Neutrophil (primary cell): ENCODE measurements around the gene PIH1D2.

Experiments used
- H3K27ac ChIP-seq: fragments of 200-600 bp; sonication (generic); 2 replicates; pipeline ENCODE4 v1.5.1; 2016; ENCODE audit warnings: mild to moderate bottlenecking, moderate library complexity
- H3K27me3 ChIP-seq: fragments of 200-600 bp; sonication (generic); 2 replicates; pipeline ENCODE4 v1.6.0; 2016; ENCODE audit warnings: mild to moderate bottlenecking
- H3K36me3 ChIP-seq: fragments of 200-600 bp; sonication (generic); 2 replicates; pipeline ENCODE4 v1.5.1; 2017
- H3K4me1 ChIP-seq, 2 experiments: fragments of 200-600 bp in 1 of 2; sonication (generic) in 1 of 2; 1 replicate in 1 of 2; 2 replicates in 1 of 2; pipeline versions ENCODE4 v1.5.1 to v1.6.1; 2013 to 2016; ENCODE audit warnings: low read depth in 1 of 2, low read length in 1 of 2, mild to moderate bottlenecking in 1 of 2, moderate library complexity in 1 of 2; ENCODE audit not compliant: control insufficient read depth in 1 of 2, insufficient read depth in 1 of 2
- H3K4me3 ChIP-seq, 2 experiments: fragments of 200-600 bp in 1 of 2; sonication (generic) in 1 of 2; 1 replicate in 1 of 2; 2 replicates in 1 of 2; pipeline ENCODE4 v1.5.1; 2013 to 2016; ENCODE audit warnings: low read depth in 1 of 2, low read length in 1 of 2, mild to moderate bottlenecking in 1 of 2, moderate library complexity in 1 of 2
- H3K9me3 ChIP-seq: fragments of 200-600 bp; sonication (generic); 2 replicates; pipeline ENCODE4 v1.5.1; 2016
- CTCF ChIP-seq: fragments of 200-600 bp; sonication (generic); IDR thresholded peaks from 2 replicates; pipeline ENCODE4 v1.5.1; 2016; ENCODE audit warnings: antibody characterized with exemption

Gene PIH1D2

DNA sequence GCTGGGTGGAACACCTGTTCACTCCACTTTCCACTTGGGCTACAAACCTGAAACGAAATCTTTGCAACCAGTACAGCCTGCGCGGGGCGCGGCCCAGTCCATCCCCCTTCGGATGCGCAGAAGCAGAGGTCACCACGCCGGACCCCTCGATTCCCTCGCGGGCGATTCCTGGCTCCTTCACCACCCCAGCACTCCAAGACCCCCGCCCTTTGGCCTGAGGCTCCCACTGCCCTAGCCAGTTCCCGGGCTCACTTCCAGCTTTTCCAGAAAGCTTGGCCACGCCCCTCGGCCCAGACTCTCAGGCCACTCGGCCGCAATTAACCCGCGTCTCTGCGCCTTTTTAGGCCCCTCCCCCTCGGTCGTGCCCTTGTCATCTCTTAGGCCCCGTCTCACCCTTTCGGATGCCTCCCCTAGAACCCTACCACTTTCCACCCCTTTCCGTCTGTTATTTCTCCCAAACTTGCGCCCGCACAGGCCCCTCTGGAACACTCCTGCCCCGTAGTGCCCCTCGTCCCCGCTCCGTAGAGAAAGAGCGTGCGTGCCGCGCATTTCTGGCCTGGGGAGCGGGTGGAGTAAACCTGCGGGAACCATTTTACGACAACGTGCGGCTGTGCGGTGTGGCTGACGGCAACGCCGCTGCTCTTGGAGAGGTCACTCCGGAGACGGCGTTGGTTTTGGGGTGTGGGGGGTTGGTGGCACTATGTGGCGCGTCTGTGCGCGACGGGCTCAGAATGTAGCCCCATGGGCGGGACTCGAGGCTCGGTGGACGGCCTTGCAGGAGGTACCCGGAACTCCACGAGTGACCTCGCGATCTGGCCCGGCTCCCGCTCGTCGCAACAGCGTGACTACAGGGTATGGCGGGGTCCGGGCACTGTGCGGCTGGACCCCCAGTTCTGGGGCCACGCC, 48.8 kb downstream of the PIH1D2 start, which contains the start of gene DLAT:
TSS of gene DLAT (plus strand) at position 636 of the 906 bp plus-strand sequence. CDS start at position 701, 65 bp downstream.
- peaks cover 16 to 18% of the 10 kb centered on the region in 2 experiments for H3K4me1 ChIP-seq
- TF ChIP-seq CTCF = no peak
- H3K9me3 ChIP-seq = no peaks in the 10 kb centered on the region
- peak within 1 kb of the TSS; percentile 84 to 87 for H3K4me3 ChIP-seq
- H3K27me3 ChIP-seq = no peaks in the 10 kb centered on the region
- H3K36me3 ChIP-seq = peaks cover 8% of the 10 kb centered on the region
- peak within 1 kb of the TSS; percentile 79 for H3K27ac ChIP-seq

- Histone ChIP-seq H3K27ac (peak overlapping the region; percentile 79), H3K27me3 (no peaks in the 10 kb centered on the region), H3K4me1 (peaks cover 16 to 18% of the 10 kb centered on the region in 2 experiments), H3K36me3 (peaks cover under 1% of the 10 kb centered on the region), H3K4me3 (peak overlapping the region; percentile 84 to 87), H3K9me3 (no peaks in the 10 kb centered on the region)
- TF ChIP-seq CTCF = no peak
Observed at GRCh38 chr11:112024178-112024772, 49.5 kb downstream of the PIH1D2 start.

- TF ChIP-seq CTCF = no peak
- H3K4me1 ChIP-seq = peaks cover 16 to 18% of the 10 kb centered on the region in 2 experiments
- no peaks in the 10 kb centered on the region for H3K9me3 ChIP-seq
- no peaks in the 10 kb centered on the region for H3K36me3 ChIP-seq
- H3K4me3 ChIP-seq = no peak overlapping the region
- no peak overlapping the region for H3K27ac ChIP-seq
- H3K27me3 ChIP-seq = no peaks in the 10 kb centered on the region
Observed at GRCh38 chr11:112023104-112023503, 50.7 kb downstream of the PIH1D2 start.

- H3K9me3 ChIP-seq = no peaks in the 10 kb centered on the region
- H3K4me3 ChIP-seq = no peak overlapping the region
- H3K27me3 ChIP-seq = no peaks in the 10 kb centered on the region
- no peaks in the 10 kb centered on the region for H3K36me3 ChIP-seq
- no peak for TF ChIP-seq CTCF
- peaks cover 3% of the 10 kb centered on the region in 2 experiments for H3K4me1 ChIP-seq
- H3K27ac ChIP-seq = no peak overlapping the region
Observed at GRCh38 chr11:112019066-112019465, 54.8 kb downstream of the PIH1D2 start.
